ENCODE data around the gene MS4A1. TPM values are rescaled to one million over a fixed set of nuclear protein-coding genes. Genes with fewer than 3 reads are reported as not detected.
"Not testable (repeated sequence)": the region's sequence is repeated elsewhere in the genome, so short reads cannot be mapped to it uniquely, and the experiment has no call there.

Gene MS4A1
- total RNA-seq, 4 donors from 2014 or later, result 32.2 to 49.4 TPM; not detected in 2

DNA sequence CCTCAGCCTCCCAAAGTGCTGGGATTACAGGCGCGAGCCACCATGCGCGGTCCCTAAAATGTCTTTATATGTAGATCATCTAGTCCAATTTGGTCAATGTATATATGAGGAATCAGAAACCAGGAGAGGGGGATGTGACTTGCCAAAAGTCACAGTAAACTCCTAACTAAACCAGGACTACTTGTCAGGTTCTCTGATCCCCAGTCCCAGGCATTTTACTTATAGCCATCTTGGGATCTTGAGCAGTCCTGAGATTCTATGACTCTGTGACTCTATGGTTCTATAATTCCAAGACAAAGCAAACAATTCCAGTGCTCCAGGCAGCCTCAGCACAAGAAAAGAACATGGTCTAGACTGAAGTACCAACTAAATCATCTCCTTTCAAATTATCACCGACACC, 26.4 kb upstream of the MS4A1 start, which contains the start of gene MS4A5:
Gene MS4A5, plus strand, starts transcription at position 301 of the 400 bp plus-strand sequence. CDS start 103 bp downstream, outside the sequence.
- Histone ChIP-seq H3K27ac (no peak within 1 kb of the TSS), H3K4me1 (no peaks in the 10 kb centered on the region), H3K27me3 (no peaks in the 10 kb centered on the region), H3K4me3 (no peak within 1 kb of the TSS), H3K9me3 (no peaks in the 10 kb centered on the region), H3K36me3 (no peaks in the 10 kb centered on the region)
- TF ChIP-seq POLR2AphosphoS5 (IDR thresholded peaks at IDR 0.05) (no peak), EP300 (IDR thresholded peaks at IDR 0.05; ENCODE audit: low read depth) (no peak), POLR2A (IDR thresholded peaks at IDR 0.05) (no peak)
- TF ChIP-seq, protein P1, sequence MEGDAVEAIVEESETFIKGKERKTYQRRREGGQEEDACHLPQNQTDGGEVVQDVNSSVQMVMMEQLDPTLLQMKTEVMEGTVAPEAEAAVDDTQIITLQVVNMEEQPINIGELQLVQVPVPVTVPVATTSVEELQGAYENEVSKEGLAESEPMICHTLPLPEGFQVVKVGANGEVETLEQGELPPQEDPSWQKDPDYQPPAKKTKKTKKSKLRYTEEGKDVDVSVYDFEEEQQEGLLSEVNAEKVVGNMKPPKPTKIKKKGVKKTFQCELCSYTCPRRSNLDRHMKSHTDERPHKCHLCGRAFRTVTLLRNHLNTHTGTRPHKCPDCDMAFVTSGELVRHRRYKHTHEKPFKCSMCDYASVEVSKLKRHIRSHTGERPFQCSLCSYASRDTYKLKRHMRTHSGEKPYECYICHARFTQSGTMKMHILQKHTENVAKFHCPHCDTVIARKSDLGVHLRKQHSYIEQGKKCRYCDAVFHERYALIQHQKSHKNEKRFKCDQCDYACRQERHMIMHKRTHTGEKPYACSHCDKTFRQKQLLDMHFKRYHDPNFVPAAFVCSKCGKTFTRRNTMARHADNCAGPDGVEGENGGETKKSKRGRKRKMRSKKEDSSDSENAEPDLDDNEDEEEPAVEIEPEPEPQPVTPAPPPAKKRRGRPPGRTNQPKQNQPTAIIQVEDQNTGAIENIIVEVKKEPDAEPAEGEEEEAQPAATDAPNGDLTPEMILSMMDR (IDR thresholded peaks at IDR 0.05), result no peak
- intact Hi-C loops (cut with DNase I; ENCODE audit: low total_unique reads), result no loop called here
- 95 to 100% methylated on average over 1 to 5 of the region's 5 CpGs for WGBS, 2 donors (ENCODE audit: low coverage in 1 of 2)
- in situ Hi-C loops (cut with MboI; ENCODE audit: low pct_ligation_motif_present in 1 of 4, low pct_unique_long_range_greater_than_20kb in 1 of 4, low sequenced_read_pairs in 3 of 4), result no loop called here
- no peak for DNase-seq

DNA sequence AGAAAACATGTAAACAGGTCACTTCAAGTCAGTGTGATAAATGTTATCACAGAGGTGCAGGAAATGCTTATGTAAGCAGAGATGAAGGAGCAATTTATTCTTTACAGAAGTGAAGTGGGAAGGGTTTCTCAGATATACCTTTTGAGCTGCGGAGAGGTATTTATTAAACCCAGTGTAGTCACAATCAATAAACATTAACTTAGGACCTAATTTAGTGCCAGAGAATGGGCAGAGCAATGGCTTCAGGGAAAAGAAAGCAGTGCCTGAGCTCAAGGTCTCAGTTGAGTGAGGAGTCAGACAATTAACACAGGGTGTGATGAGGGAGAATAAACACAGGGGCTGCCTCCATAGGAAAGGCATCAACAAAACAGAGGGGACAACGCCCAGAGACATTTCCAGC, 24.4 kb upstream of the MS4A1 start:
- Histone ChIP-seq H3K9me3 (no peaks in the 10 kb centered on the region), H3K36me3 (no peaks in the 10 kb centered on the region), H3K27me3 (no peaks in the 10 kb centered on the region), H3K4me3 (no peak overlapping the region), H3K4me1 (no peaks in the 10 kb centered on the region), H3K27ac (no peak overlapping the region)
- TF ChIP-seq EP300 (IDR thresholded peaks at IDR 0.05; ENCODE audit: low read depth), result no peak
- intact Hi-C loops (cut with DNase I; ENCODE audit: low total_unique reads), result no loop called here
- in situ Hi-C loops (cut with MboI; ENCODE audit: low pct_ligation_motif_present in 1 of 4, low pct_unique_long_range_greater_than_20kb in 1 of 4, low sequenced_read_pairs in 3 of 4), result no loop called here
- WGBS, 2 donors (ENCODE audit: low coverage in 1 of 2), result 71 to 100% methylated on average over 1 to 2 of the region's 2 CpGs
- no peak for DNase-seq

DNA sequence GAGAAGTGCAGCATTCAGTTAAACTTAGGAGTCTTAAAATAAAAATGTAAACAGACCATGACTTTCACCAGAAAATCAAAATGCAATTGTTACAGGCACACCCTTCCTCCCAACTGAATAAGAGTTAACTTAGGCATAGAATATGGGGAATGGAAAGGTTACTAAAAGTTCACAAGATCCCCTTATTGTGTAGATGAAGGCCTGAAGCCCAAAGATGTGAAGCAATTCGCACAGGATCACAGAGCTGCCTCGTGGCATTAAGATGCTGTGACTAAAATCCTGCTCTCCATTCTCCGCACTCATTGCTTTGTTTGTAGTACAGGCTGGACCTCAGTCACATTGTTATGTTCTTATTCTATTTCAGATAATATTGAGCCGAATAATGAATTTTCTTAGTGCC, 22.2 kb upstream of the MS4A1 start:
- H3K4me1 ChIP-seq, result no peaks in the 10 kb centered on the region
- H3K27ac ChIP-seq, result no peak overlapping the region
- H3K27me3 ChIP-seq, result no peaks in the 10 kb centered on the region
- no peaks in the 10 kb centered on the region for H3K36me3 ChIP-seq
- in situ Hi-C loops (cut with MboI; ENCODE audit: low pct_ligation_motif_present in 1 of 4, low pct_unique_long_range_greater_than_20kb in 1 of 4, low sequenced_read_pairs in 3 of 4) (no loop called here), intact Hi-C loops (cut with DNase I; ENCODE audit: low total_unique reads) (no loop called here)
- WGBS, 2 donors (ENCODE audit: low coverage in 1 of 2), result 73 to 84% methylated on average over 4 of the region's 4 CpGs
- H3K9me3 ChIP-seq, result no peaks in the 10 kb centered on the region
- no peak for DNase-seq
- no peak for TF ChIP-seq EP300 (IDR thresholded peaks at IDR 0.05; ENCODE audit: low read depth)
- TF ChIP-seq, protein P1 (IDR thresholded peaks at IDR 0.05), result no peak
- TF ChIP-seq POLR2AphosphoS5 (IDR thresholded peaks at IDR 0.05), result no peak
- TF ChIP-seq POLR2A (IDR thresholded peaks at IDR 0.05), result no peak
- no peak overlapping the region for H3K4me3 ChIP-seq

DNA sequence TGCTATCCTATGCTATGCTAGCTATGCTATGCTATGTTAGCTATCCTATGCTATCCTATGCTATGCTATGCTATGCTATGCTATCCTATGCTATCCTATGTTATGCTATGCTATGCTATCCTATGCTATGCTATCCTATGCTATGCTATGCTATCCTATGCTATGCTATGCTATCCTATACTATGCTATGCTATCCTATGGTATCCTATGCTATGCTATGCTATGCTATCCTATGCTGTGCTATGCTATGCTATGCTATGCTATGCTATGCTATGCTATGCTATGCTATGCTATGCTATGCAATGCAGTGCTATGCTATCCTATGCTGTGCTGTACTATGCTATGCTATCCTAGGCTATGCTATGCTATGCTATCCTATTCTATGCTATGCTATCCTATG, 8.6 kb upstream of the MS4A1 start:
- in situ Hi-C loops (cut with MboI; ENCODE audit: low pct_ligation_motif_present in 1 of 4, low pct_unique_long_range_greater_than_20kb in 1 of 4, low sequenced_read_pairs in 3 of 4), result no loop called here

DNA sequence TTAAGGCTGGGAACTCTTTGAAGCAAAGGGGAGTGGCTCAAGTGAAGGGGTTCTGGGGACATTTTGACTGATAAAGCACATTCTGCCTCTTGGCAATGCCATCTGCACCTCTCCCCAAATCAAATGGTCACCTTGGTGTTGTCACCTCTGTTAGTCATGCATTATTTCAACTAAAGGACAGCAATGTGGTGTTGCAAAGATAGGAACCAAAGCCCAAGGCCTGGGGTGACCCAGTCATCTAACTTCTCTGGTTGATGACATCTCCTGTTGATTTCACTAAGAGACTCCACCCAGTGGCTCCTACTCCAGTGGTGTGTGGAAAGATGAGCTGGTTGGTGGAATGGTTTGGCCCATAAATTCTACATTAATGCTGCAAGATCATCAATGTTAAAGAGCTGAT, 7.8 kb upstream of the MS4A1 start:
- no peaks in the 10 kb centered on the region for H3K9me3 ChIP-seq
- in situ Hi-C loops (cut with MboI; ENCODE audit: low pct_ligation_motif_present in 1 of 4, low pct_unique_long_range_greater_than_20kb in 1 of 4, low sequenced_read_pairs in 3 of 4) (no loop called here), intact Hi-C loops (cut with DNase I; ENCODE audit: low total_unique reads) (no loop called here)
- H3K27ac ChIP-seq, result no peak overlapping the region
- no peak for TF ChIP-seq POLR2AphosphoS5 (IDR thresholded peaks at IDR 0.05)
- TF ChIP-seq, protein P1 (IDR thresholded peaks at IDR 0.05), result no peak
- TF ChIP-seq POLR2A (IDR thresholded peaks at IDR 0.05), result no peak
- TF ChIP-seq EP300 (IDR thresholded peaks at IDR 0.05; ENCODE audit: low read depth), result no peak
- peaks cover 0 to 6% (median 1%) of the 10 kb centered on the region in 4 donors for H3K4me1 ChIP-seq
- H3K27me3 ChIP-seq, result no peaks in the 10 kb centered on the region
- no peaks in the 10 kb centered on the region for H3K36me3 ChIP-seq
- DNase-seq, result no peak
- H3K4me3 ChIP-seq, result no peak overlapping the region

More for the DNA sequence above, 8.6 kb upstream of the MS4A1 start:
- peaks cover 0 to 6% (median 1%) of the 10 kb centered on the region in 4 donors for H3K4me1 ChIP-seq
- H3K27ac ChIP-seq, result no peak overlapping the region
- intact Hi-C loops (cut with DNase I; ENCODE audit: low total_unique reads), result no loop called here
- H3K9me3 ChIP-seq, result no peaks in the 10 kb centered on the region
- H3K27me3 ChIP-seq, result no peaks in the 10 kb centered on the region
- TF ChIP-seq, protein P1 (IDR thresholded peaks at IDR 0.05), result no peak
- TF ChIP-seq EP300 (IDR thresholded peaks at IDR 0.05; ENCODE audit: low read depth), result no peak
- H3K4me3 ChIP-seq, result no peak overlapping the region
- no peaks in the 10 kb centered on the region for H3K36me3 ChIP-seq
- DNase-seq, result no peak

DNA sequence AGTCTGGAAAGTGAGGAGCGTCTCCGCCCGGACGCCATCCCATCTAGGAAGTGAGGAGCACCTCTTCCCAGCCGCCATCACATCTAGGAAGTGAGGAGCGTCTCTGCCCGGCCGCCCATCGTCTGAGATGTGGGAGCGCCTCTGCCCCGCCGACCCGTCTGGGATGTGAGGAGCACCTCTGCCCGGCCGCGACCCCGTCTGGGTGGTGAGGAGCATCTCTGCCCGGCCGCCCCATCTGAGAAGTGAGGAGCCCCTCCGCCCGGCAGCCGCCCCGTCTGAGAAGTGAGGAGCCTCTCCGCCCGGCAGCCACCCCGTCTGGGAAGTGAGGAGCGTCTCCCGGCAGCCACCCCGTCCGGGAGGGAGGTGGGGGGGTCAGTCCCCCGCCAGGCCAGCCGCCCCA, 4.5 kb upstream of the MS4A1 start:
- intact Hi-C loops (cut with DNase I; ENCODE audit: low total_unique reads); H3K27me3 ChIP-seq; H3K4me1 ChIP-seq; DNase-seq; in situ Hi-C loops (cut with MboI; ENCODE audit: low pct_ligation_motif_present in 1 of 4, low pct_unique_long_range_greater_than_20kb in 1 of 4, low sequenced_read_pairs in 3 of 4); H3K27ac ChIP-seq; H3K4me3 ChIP-seq; H3K9me3 ChIP-seq; H3K36me3 ChIP-seq: not testable (repeated sequence)
- WGBS, 2 donors (ENCODE audit: low coverage in 1 of 2), result 97% methylated on average over 13 of the region's 32 CpGs; no CpG with 5 or more reads in 1 of the 2 donors
